ENCODE data around the gene LDLRAD4.

Gene LDLRAD4

DNA sequence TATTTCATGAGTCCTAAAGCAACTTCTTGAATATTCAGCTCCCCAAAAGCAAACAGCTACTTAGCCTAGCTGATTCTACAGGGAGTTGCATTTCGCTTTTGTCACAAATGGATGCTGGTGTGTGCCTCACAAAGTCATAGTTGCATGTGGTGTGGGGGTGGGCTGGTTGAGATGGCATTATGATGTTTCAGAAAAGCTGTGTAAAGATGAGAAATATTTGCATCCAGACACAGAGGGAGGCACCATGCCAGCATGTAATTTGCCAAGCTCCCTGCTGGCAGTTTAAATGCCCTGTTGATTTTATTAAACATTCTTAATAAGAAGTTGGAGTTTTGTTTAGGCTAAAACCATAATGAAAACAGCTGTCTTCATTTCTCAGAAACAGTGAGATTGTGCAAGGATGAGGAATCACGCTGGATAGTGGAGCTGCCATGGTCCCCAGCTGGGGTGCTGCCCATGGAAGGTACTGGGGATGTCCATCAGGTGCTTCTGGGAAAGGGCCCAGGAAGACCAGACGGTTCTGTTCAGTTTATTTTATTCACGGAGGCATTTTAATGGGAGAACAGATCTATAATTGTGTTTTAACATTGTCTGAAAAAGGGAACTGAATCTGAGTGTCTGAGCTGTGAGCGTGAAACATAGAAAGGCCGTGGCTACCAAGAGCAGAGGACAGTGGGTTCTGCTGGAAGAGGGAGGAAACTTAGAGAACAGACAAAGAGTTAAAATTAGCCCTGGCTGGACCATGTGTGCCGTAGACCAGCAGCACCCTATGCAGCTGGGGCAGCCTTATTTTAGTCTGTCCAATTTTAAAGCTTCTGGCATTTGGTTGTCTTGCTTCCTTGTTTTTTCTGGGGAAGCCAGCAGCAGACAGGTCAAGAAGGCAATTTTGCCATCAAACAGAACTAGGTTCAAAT, 330.7 kb downstream of the LDLRAD4 start:
- in situ Hi-C loops (cut with HindIII; ENCODE audit: low sequenced_read_pairs), result no loop called here
- H3K4me3 ChIP-seq (ENCODE audit: low read depth, low read length), result no peak overlapping the region
- no peak for DNase-seq (ENCODE audit: low read depth)
- TF ChIP-seq, protein P1, sequence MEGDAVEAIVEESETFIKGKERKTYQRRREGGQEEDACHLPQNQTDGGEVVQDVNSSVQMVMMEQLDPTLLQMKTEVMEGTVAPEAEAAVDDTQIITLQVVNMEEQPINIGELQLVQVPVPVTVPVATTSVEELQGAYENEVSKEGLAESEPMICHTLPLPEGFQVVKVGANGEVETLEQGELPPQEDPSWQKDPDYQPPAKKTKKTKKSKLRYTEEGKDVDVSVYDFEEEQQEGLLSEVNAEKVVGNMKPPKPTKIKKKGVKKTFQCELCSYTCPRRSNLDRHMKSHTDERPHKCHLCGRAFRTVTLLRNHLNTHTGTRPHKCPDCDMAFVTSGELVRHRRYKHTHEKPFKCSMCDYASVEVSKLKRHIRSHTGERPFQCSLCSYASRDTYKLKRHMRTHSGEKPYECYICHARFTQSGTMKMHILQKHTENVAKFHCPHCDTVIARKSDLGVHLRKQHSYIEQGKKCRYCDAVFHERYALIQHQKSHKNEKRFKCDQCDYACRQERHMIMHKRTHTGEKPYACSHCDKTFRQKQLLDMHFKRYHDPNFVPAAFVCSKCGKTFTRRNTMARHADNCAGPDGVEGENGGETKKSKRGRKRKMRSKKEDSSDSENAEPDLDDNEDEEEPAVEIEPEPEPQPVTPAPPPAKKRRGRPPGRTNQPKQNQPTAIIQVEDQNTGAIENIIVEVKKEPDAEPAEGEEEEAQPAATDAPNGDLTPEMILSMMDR (IDR thresholded peaks at IDR 0.05; ENCODE audit: low read depth, low read length, missing control alignments), result no peak

- TF ChIP-seq, protein P1 (IDR thresholded peaks at IDR 0.05; ENCODE audit: low read depth, low read length, missing control alignments), result no peak
- DNase-seq (ENCODE audit: low read depth), result no peak
- no peak overlapping the region for H3K4me3 ChIP-seq (ENCODE audit: low read depth, low read length)
- in situ Hi-C loops (cut with HindIII; ENCODE audit: low sequenced_read_pairs), result no loop called here
These were observed 331.3 kb downstream of the LDLRAD4 start for GRCh38 chr18:13549880-13550232.

- H3K4me3 ChIP-seq (ENCODE audit: low read depth, low read length), result no peak overlapping the region
- in situ Hi-C loops (cut with HindIII; ENCODE audit: low sequenced_read_pairs), result no loop called here
- TF ChIP-seq, protein P1 (IDR thresholded peaks at IDR 0.05; ENCODE audit: low read depth, low read length, missing control alignments), result no peak
- DNase-seq (ENCODE audit: low read depth), result no peak
These were observed 332.1 kb downstream of the LDLRAD4 start for GRCh38 chr18:13550418-13551304.

GRCh38 chr18:13551305-13551603, 332.7 kb downstream of the LDLRAD4 start:
- in situ Hi-C loops (cut with HindIII; ENCODE audit: low sequenced_read_pairs), result no loop called here
- TF ChIP-seq, protein P1 (IDR thresholded peaks at IDR 0.05; ENCODE audit: low read depth, low read length, missing control alignments), result no peak
- no peak overlapping the region for H3K4me3 ChIP-seq (ENCODE audit: low read depth, low read length)
- no peak for DNase-seq (ENCODE audit: low read depth)

- TF ChIP-seq, protein P1 (IDR thresholded peaks at IDR 0.05; ENCODE audit: low read depth, low read length, missing control alignments), result no peak
- in situ Hi-C loops (cut with HindIII; ENCODE audit: low sequenced_read_pairs), result no loop called here
- no peak overlapping the region for H3K4me3 ChIP-seq (ENCODE audit: low read depth, low read length)
- no peak for DNase-seq (ENCODE audit: low read depth)
These were observed 333.5 kb downstream of the LDLRAD4 start for GRCh38 chr18:13551841-13552733.

DNA sequence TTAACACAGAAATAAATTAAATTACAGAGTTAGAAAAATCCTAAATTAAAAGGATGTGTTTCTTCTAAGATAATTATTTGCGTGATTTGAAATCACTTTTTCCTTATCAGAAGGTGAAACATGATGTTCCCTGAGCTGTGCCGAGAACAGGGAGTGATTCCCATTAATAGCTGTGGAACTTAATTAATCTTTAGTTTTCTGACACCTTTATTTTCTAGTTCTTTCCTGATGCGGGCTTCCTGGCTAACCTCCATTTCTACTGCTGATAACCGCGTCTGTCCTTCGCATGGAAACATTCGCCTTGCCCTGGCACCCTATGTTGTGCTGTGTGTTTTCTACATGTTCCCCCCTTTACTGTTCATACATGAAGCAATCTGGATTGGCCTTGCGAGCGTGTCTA, 334.9 kb downstream of the LDLRAD4 start:
- no peak for DNase-seq (ENCODE audit: low read depth)
- no peak overlapping the region for H3K4me3 ChIP-seq (ENCODE audit: low read depth, low read length)
- TF ChIP-seq, protein P1 (IDR thresholded peaks at IDR 0.05; ENCODE audit: low read depth, low read length, missing control alignments), result no peak
- in situ Hi-C loops (cut with HindIII; ENCODE audit: low sequenced_read_pairs), result no loop called here

Measured in astrocyte of the cerebellum (primary cell).